ENCODE measurements around the gene FTSJ1. TPM values are rescaled to one million over a fixed set of nuclear protein-coding genes. Genes with fewer than 3 reads are reported as not detected.
A peak's percentile ranks its signal among the peaks of the same experiment; 100 is the strongest.

FTSJ1 gene
- total and polyA plus RNA-seq, 2 experiments from 2014 or later = 42.8 to 76.3 TPM

- TF ChIP-seq ZNF462 (CRISPR knock-in tag; IDR thresholded peaks at IDR 0.05) = no peak
- TF ChIP-seq CTCF (conservative IDR thresholded peaks at IDR 0.05; ENCODE audit: low read depth in 2 of 2) = no peak
- TF ChIP-seq NANOG (IDR thresholded peaks at IDR 0.05; ENCODE audit: borderline replicate concordance) = no peak
- TF ChIP-seq JUNB (IDR thresholded peaks at IDR 0.05; ENCODE audit: unreplicated experiment) = no peak
- no peak for TF ChIP-seq ZNF331 (CRISPR knock-in tag; IDR thresholded peaks at IDR 0.05; ENCODE audit: low read depth)
Measured at GRCh38 chrX:48472851-48473703, 2.9 kb upstream of the FTSJ1 start (continued).

- peak overlapping the region; percentile 95 for H3K27ac Mint-ChIP-seq
- peaks cover 11% of the 10 kb centered on the region for H3K27me3 Mint-ChIP-seq (ENCODE audit: insufficient read depth, low read depth, poor library complexity)
- Histone ChIP-seq H3K36me3 (ENCODE audit: insufficient read depth) (no peaks in the 10 kb centered on the region), H3F3A (replicated peaks; ENCODE audit: low read depth) (no peaks in the 10 kb centered on the region), H2AFZ (no peak overlapping the region), H3K27me3 (ENCODE audit: insufficient read depth) (no peaks in the 10 kb centered on the region), H3K4me2 (peak overlapping the region; percentile 67; the same call in 1 of the 2 replicates), H3K4me1 (ENCODE audit: insufficient read depth) (peaks cover 4% of the 10 kb centered on the region; the same call in 1 of the 2 replicates), H3K79me2 (replicated peaks; ENCODE audit: insufficient read depth) (peaks cover 18% of the 10 kb centered on the region), H3K4me3 (no peak overlapping the region), H3K9me2 (ENCODE audit: insufficient read depth) (no peaks in the 10 kb centered on the region), H3K27ac (ENCODE audit: low read depth) (peak overlapping the region; percentile 85; the same call in 1 of the 2 replicates), H4K20me1 (replicated peaks; ENCODE audit: insufficient read depth) (no peaks in the 10 kb centered on the region)
- H3K4me3 Mint-ChIP-seq = peak overlapping the region; percentile 56
- DNase-seq (ENCODE audit: low spot score) = no peak
- H3K9me3 Mint-ChIP-seq = no peaks in the 10 kb centered on the region; the same call in none of the 3 replicates
- ATAC-seq = no peak
- no peaks in the 10 kb centered on the region; the same call in 2 of the 3 replicates for H3K36me3 Mint-ChIP-seq (ENCODE audit: low read depth)
- peaks cover 48% of the 10 kb centered on the region for H3K4me1 Mint-ChIP-seq
- TF ChIP-seq REST (IDR thresholded peaks at IDR 0.05; ENCODE audit: unreplicated experiment) (no peak), JUNB (IDR thresholded peaks at IDR 0.05; ENCODE audit: unreplicated experiment) (no peak), ETS1 (IDR thresholded peaks at IDR 0.05) (no peak), EZH2phosphoT487 (IDR thresholded peaks at IDR 0.05; ENCODE audit: unreplicated experiment) (no peak), STAT1 (IDR thresholded peaks at IDR 0.05; ENCODE audit: unreplicated experiment) (no peak), NANOG (IDR thresholded peaks at IDR 0.05; ENCODE audit: borderline replicate concordance) (no peak), POLR2AphosphoS5 (IDR thresholded peaks at IDR 0.05; ENCODE audit: low read depth) (no peak), CREB1 (CRISPR knock-in tag; IDR thresholded peaks at IDR 0.05; ENCODE audit: low read depth) (no peak), EZH2 (IDR thresholded peaks at IDR 0.05; ENCODE audit: low read depth, unreplicated experiment) (no peak)
Measured at GRCh38 chrX:48473704-48473990, 2.4 kb upstream of the FTSJ1 start.
